ENCODE results near the gene EFCAB9. TPM values are rescaled to one million over a fixed set of nuclear protein-coding genes. Genes with fewer than 3 reads are reported as not detected.

The EFCAB9 gene
- polyA plus RNA-seq (2012; ENCODE audit: insufficient read depth, insufficient read length, low read depth), result not detected

GRCh38 chr5:172193872-172194271 is at the start of gene EFCAB9:
TSS of gene EFCAB9 (plus strand) at chr5:172194172. CDS start at chr5:172194173, 1 bp downstream.
- Histone ChIP-seq H3K36me3 (no peaks in the 10 kb centered on the region), H3K27me3 (no peaks in the 10 kb centered on the region), H3K4me1 (no peaks in the 10 kb centered on the region), H3K9me3 (no peaks in the 10 kb centered on the region), H3K4me3 (ENCODE audit: low read depth, low read length) (peak within 1 kb of the TSS; percentile 31)
- DNase-seq, result no peak
- TF ChIP-seq CTCF (IDR thresholded peaks at IDR 0.05; ENCODE audit: low read depth, low read length), result no peak

GRCh38 chr5:172144291-172144815 is 49.6 kb upstream of the EFCAB9 start:
- peaks cover 20% of the 10 kb centered on the region for H3K4me1 ChIP-seq
- no peak overlapping the region for H3K4me3 ChIP-seq (ENCODE audit: low read depth, low read length)
- DNase-seq, result peak; percentile 75
- H3K9me3 ChIP-seq, result no peaks in the 10 kb centered on the region
- H3K27me3 ChIP-seq, result no peaks in the 10 kb centered on the region
- no peak for TF ChIP-seq CTCF (IDR thresholded peaks at IDR 0.05; ENCODE audit: low read depth, low read length)
- H3K36me3 ChIP-seq, result no peaks in the 10 kb centered on the region

GRCh38 chr5:172144931-172145869 is 48.8 kb upstream of the EFCAB9 start:
- Histone ChIP-seq H3K4me3 (ENCODE audit: low read depth, low read length) (no peak overlapping the region), H3K36me3 (no peaks in the 10 kb centered on the region), H3K4me1 (peaks cover 20% of the 10 kb centered on the region), H3K27me3 (no peaks in the 10 kb centered on the region), H3K9me3 (no peaks in the 10 kb centered on the region)
- no peak for DNase-seq
- no peak for TF ChIP-seq CTCF (IDR thresholded peaks at IDR 0.05; ENCODE audit: low read depth, low read length)

- H3K36me3 ChIP-seq, result no peaks in the 10 kb centered on the region
- no peaks in the 10 kb centered on the region for H3K27me3 ChIP-seq
- H3K4me3 ChIP-seq (ENCODE audit: low read depth, low read length), result no peak overlapping the region
- H3K4me1 ChIP-seq, result peaks cover 20% of the 10 kb centered on the region
- no peak for TF ChIP-seq CTCF (IDR thresholded peaks at IDR 0.05; ENCODE audit: low read depth, low read length)
- no peak for DNase-seq
- H3K9me3 ChIP-seq, result no peaks in the 10 kb centered on the region
Measured at GRCh38 chr5:172145870-172146747, 47.9 kb upstream of the EFCAB9 start.

GRCh38 chr5:172146748-172147092 is 47.3 kb upstream of the EFCAB9 start:
- no peak for TF ChIP-seq CTCF (IDR thresholded peaks at IDR 0.05; ENCODE audit: low read depth, low read length)
- Histone ChIP-seq H3K4me3 (ENCODE audit: low read depth, low read length) (no peak overlapping the region), H3K36me3 (no peaks in the 10 kb centered on the region), H3K27me3 (no peaks in the 10 kb centered on the region), H3K9me3 (no peaks in the 10 kb centered on the region), H3K4me1 (peaks cover 18% of the 10 kb centered on the region)
- no peak for DNase-seq
